Transverse colon (tissue), 4 donors: ENCODE results near the gene SUPV3L1.

Source experiments
- CTCF ChIP-seq, 5 experiments: fragments of 200-600 bp in 3 of 5; fragments of 450-650 bp in 2 of 5; sonication (generic) in 3 of 5; IDR thresholded peaks; 1 replicate in 2 of 5; 2 replicates in 3 of 5; pipeline ENCODE4 v1.5.1; 2016 to 2017; ENCODE audit warnings: antibody characterized with exemption in 5 of 5, inconsistent platforms in 3 of 5, mild to moderate bottlenecking in 2 of 5, moderate library complexity in 1 of 5
- POLR2A ChIP-seq: fragments of 450-650 bp; IDR thresholded peaks from one replicate; pipeline ENCODE4 v1.6.1; 2016; ENCODE audit warnings: antibody characterized with exemption, mild to moderate bottlenecking, moderate library complexity
- POLR2AphosphoS5 ChIP-seq, 3 donors: sonication (generic); formaldehyde crosslinking; IDR thresholded peaks; one replicate each; pipeline ENCODE4 v1.6.1; 2016; ENCODE audit warnings: antibody characterized with exemption in 3 of 3

GRCh38 chr10:69253171-69253570 lies 73.1 kb downstream of the SUPV3L1 start:
- TF ChIP-seq CTCF (IDR thresholded peaks at IDR 0.05) = no peak
- TF ChIP-seq POLR2A = no peak
- TF ChIP-seq POLR2AphosphoS5 (IDR thresholded peaks at IDR 0.05) = no peak
